ENCODE results near the gene FBXW7. TPM values are rescaled to one million over a fixed set of nuclear protein-coding genes. Genes with fewer than 3 reads are reported as not detected.

The FBXW7 gene
- total and polyA plus RNA-seq, 2 of the 8 experiments (the other 6 are each of a cell fraction or from before 2014, with no cell fraction given), result 6.0 to 26.7 TPM

DNA sequence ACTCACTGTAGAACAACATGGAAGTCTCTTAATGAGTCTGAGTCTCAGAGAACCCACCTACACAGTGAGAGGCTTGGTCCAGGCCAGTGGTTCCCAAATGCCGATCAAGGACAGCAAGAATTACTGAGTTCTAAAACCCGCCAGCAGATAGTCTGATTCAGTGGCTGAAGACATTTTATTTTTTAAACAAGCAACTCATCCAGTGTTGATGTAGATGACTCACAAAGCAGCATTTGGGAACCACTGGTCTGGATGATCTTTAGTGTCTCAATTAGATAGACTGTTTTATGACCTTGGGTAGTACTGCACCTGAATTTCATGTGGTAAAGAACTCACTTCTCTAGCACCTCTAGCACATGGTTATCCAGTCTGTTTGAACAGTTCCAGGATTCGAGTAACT lies 193.6 kb downstream of the FBXW7 start (continued):
- TF ChIP-seq MAFK (IDR thresholded peaks at IDR 0.05; ENCODE audit: low read depth, low read length) (no peak), SP2 (IDR thresholded peaks at IDR 0.05; ENCODE audit: low read length) (no peak), POU5F1 (IDR thresholded peaks at IDR 0.05; ENCODE audit: low read depth, low read length) (no peak), SRF (IDR thresholded peaks at IDR 0.05; ENCODE audit: low read depth, low read length) (no peak), CEBPB (IDR thresholded peaks at IDR 0.05; ENCODE audit: low read depth, low read length) (no peak), CBX8 (IDR thresholded peaks at IDR 0.05; ENCODE audit: borderline replicate concordance, low read depth, low read length) (no peak)
